Prostate gland (tissue), 2 donors: ENCODE measurements around the gene C20orf202. TPM values are rescaled to one million over a fixed set of nuclear protein-coding genes. Genes with fewer than 3 reads are reported as not detected.
"Not testable (repeated sequence)": the region's sequence is repeated elsewhere in the genome, so short reads cannot be mapped to it uniquely, and the experiment has no call there.

Source experiments
- DNase-seq: peaks from one replicate; pipeline ENCODE4 v3.0.0-alpha.2; 2019; ENCODE audit warnings: low spot score
- H3K27ac ChIP-seq, 2 donors: fragments of 200-600 bp; sonication (generic); 2 replicates each; pipeline ENCODE4 v1.5.1; 2017 to 2019
- H3K27me3 ChIP-seq: fragments of 200-600 bp; sonication (generic); replicated peaks from 2 replicates; pipeline ENCODE4 v1.5.1; 2019; ENCODE audit not compliant: insufficient read depth
- H3K36me3 ChIP-seq, 2 donors: fragments of 200-600 bp; sonication (generic); 1 replicate in 1 of 2; 2 replicates in 1 of 2; pipeline versions ENCODE4 v1.5.1 to v1.8.1; 2017 to 2019
- H3K4me1 ChIP-seq: fragments of 200-600 bp; sonication (generic); replicated peaks from 2 replicates; pipeline ENCODE4 v1.5.1; 2019
- H3K4me3 ChIP-seq, 2 donors: fragments of 200-600 bp; sonication (generic); 2 replicates each; pipeline ENCODE4 v1.5.1; 2017 to 2019
- H3K9me3 ChIP-seq: fragments of 200-600 bp; sonication (generic); 2 replicates; pipeline ENCODE4 v1.5.1; 2017
- CTCF ChIP-seq, 4 experiments: fragments of 200-600 bp in 2 of 4; fragments of 450-650 bp in 2 of 4; sonication (generic) in 2 of 4; IDR thresholded peaks; 1 replicate in 3 of 4; 2 replicates in 1 of 4; pipeline ENCODE4 v1.5.1; 2016 to 2019; ENCODE audit warnings: antibody characterized with exemption in 4 of 4, mild to moderate bottlenecking in 2 of 4, moderate library complexity in 2 of 4
- POLR2A ChIP-seq: fragments of 450-650 bp; IDR thresholded peaks from one replicate; pipeline ENCODE4 v1.6.1; 2016; ENCODE audit warnings: antibody characterized with exemption, mild to moderate bottlenecking
- POLR2AphosphoS5 ChIP-seq: sonication (generic); formaldehyde crosslinking; IDR thresholded peaks from one replicate; pipeline ENCODE4 v1.6.1; 2017; ENCODE audit warnings: antibody characterized with exemption
- WGBS: methylation state at CpG from one replicate; pipeline ENCODE4 v1.1.5; 2018; 5-methylcytosine and 5-hydroxymethylcytosine counted together
- intact Hi-C: fragments of 100-400 bp; cut with DNase I; formaldehyde crosslinking; loops from one replicate; pipeline ENCODE4 v1.14.2; 2022
- total RNA-seq, 2 donors: library from RNA; depleted of rRNA; stranded (reverse); fragments of >200 nt; gene quantifications; one replicate each; pipeline ENCODE4 v1.1.0, GENCODE V29; 2016

Gene C20orf202
- total RNA-seq, 2 donors from 2014 or later, result not detected

GRCh38 chr20:1214838-1215261 is 11.6 kb downstream of the C20orf202 start:
- intact Hi-C loops, result loop anchor here (10.0 kb wide), 1 partner anchor 400 kb away; no protein-coding TSS in a partner anchor
- whole genome bisulfite sequencing, result 61% methylated on average over 4 of the region's 4 CpGs
- H3K9me3 ChIP-seq, result no peaks in the 10 kb centered on the region
- H3K4me1 ChIP-seq, result no peaks in the 10 kb centered on the region
- no peak for DNase-seq
- no peak overlapping the region for H3K27ac ChIP-seq
- H3K4me3 ChIP-seq, result no peak overlapping the region
- no peaks in the 10 kb centered on the region for H3K27me3 ChIP-seq
- H3K36me3 ChIP-seq, result no peaks in the 10 kb centered on the region
- no peak for TF ChIP-seq POLR2AphosphoS5
- TF ChIP-seq POLR2A, result no peak

GRCh38 chr20:1215386-1216170 is 12.3 kb downstream of the C20orf202 start:
- Histone ChIP-seq H3K4me3 (no peak overlapping the region), H3K9me3 (no peaks in the 10 kb centered on the region), H3K36me3 (no peaks in the 10 kb centered on the region), H3K27me3 (no peaks in the 10 kb centered on the region), H3K4me1 (no peaks in the 10 kb centered on the region), H3K27ac (no peak overlapping the region)
- intact Hi-C loops, result loop anchor here (10.0 kb wide), 1 partner anchor 401 kb away; no protein-coding TSS in a partner anchor
- TF ChIP-seq POLR2AphosphoS5 (no peak), POLR2A (no peak), CTCF (IDR thresholded peaks at IDR 0.05) (no peak)
- WGBS, result 73% methylated on average over 11 of the region's 11 CpGs
- DNase-seq, result no peak

- WGBS, result 68% methylated on average over 19 of the region's 19 CpGs
- H3K9me3 ChIP-seq, DNase-seq, H3K27me3 ChIP-seq, H3K27ac ChIP-seq, H3K36me3 ChIP-seq, H3K4me1 ChIP-seq, H3K4me3 ChIP-seq: not testable (repeated sequence)
- intact Hi-C loops, result loop anchor here (10.0 kb wide), 1 partner anchor 402 kb away; no protein-coding TSS in a partner anchor
Measured at GRCh38 chr20:1216527-1217427, 13.5 kb downstream of the C20orf202 start.

DNA sequence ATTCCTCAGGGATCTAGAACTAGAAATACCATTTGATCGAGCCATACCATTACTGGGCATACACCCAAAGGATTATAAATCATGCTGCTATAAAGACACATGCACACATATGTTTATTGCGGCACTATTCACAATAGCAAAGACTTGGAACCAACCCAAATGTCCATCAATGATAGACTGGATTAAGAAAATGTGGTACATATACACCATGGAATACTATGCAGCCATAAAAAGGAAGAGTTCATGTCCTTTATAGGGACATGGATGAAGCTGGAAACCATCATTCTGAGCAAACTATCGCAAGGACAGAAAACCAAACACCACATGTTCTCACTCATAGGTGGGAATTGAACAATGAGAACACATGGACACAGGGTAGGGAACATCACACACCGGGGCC is 19.5 kb downstream of the C20orf202 start:
- 68% methylated on average over 4 of the region's 4 CpGs for WGBS
- H3K4me3 ChIP-seq, DNase-seq, intact Hi-C loops, H3K9me3 ChIP-seq, H3K4me1 ChIP-seq, H3K36me3 ChIP-seq, H3K27me3 ChIP-seq, H3K27ac ChIP-seq: not testable (repeated sequence)

- H3K4me3 ChIP-seq, result no peak overlapping the region
- WGBS, result 85% methylated on average over 20 of the region's 20 CpGs
- no peak overlapping the region for H3K27ac ChIP-seq
- H3K36me3 ChIP-seq, result no peaks in the 10 kb centered on the region
- no peaks in the 10 kb centered on the region for H3K9me3 ChIP-seq
- intact Hi-C loops, result no loop called here
- DNase-seq, result no peak
- TF ChIP-seq POLR2A (no peak), POLR2AphosphoS5 (no peak), CTCF (IDR thresholded peaks at IDR 0.05) (no peak)
- H3K4me1 ChIP-seq, result peaks cover 7% of the 10 kb centered on the region
- H3K27me3 ChIP-seq, result no peaks in the 10 kb centered on the region
Measured at GRCh38 chr20:1224205-1224890, 21.1 kb downstream of the C20orf202 start.

DNA sequence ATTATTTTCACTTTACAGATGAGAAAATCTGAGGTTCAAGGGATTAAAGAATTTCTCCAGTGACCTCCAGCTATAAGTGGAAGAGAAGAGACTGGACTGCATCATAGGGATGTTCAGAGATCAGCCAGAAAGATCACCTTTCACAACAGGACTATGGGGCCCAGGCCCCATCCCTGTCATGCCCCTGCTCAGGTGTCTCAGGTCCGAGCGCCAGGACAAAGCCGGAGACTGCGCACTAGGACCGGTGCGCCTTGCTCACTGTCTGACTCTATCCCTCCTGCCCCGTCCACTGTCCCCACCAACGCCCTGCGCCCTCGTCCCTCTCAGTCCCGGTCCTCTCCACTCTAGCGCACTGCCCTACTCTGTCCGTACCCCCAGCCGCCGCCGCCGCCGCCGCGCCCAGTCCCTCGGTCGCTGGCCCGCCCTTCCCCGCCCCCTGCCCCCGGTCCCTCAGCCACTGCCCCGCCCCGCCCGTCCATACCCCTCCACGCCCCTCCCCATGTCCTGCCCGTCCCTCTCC is 22.1 kb downstream of the C20orf202 start:
- Histone ChIP-seq H3K4me1 (peaks cover 7% of the 10 kb centered on the region), H3K36me3 (no peaks in the 10 kb centered on the region), H3K9me3 (no peaks in the 10 kb centered on the region), H3K27me3 (no peaks in the 10 kb centered on the region), H3K4me3 (peak overlapping the region; percentile 22 to 26), H3K27ac (no peak overlapping the region)
- TF ChIP-seq CTCF (IDR thresholded peaks at IDR 0.05) (no peak), POLR2A (no peak), POLR2AphosphoS5 (no peak)
- DNase-seq, result no peak
- 2% methylated on average over 30 of the region's 30 CpGs for WGBS
- intact Hi-C loops, result no loop called here
